Activated effector memory CD4-positive, alpha-beta T cell treated with anti-CD3 and anti-CD28 coated beads, Interleukin-2, amount 50 U/mL, for 16 hours (primary cell): Measurements from ENCODE around the gene WDR55.
"Not testable (repeated sequence)": the region's sequence is repeated elsewhere in the genome, so short reads cannot be mapped to it uniquely, and the experiment has no call there.

Experiments
- DNase-seq: peaks from one replicate; pipeline ENCODE4 v3.0.0-alpha.2; 2020

Gene WDR55

GRCh38 chr5:140713562-140714094, 48.9 kb downstream of the WDR55 start:
- no peak for DNase-seq

DNA sequence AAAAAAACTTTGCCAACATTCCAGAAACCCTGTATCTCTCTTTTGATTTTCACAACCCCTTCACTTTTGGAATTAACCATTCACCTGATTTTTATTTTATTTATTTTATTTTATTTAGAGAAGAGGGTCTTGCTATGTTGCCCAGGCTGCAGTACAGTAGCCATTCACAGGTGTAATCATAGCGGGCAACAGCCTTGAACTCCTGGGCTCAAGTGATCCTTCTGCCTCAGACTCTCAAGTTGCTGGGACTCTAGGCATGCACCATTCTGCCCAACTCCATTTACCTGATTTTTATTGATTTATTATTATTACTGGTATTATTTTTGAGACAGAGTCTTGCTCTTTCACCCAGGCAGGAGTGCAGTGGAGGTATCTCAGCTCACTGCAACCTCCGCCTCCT, 51.5 kb downstream of the WDR55 start:
- not testable (repeated sequence) for DNase-seq

DNA sequence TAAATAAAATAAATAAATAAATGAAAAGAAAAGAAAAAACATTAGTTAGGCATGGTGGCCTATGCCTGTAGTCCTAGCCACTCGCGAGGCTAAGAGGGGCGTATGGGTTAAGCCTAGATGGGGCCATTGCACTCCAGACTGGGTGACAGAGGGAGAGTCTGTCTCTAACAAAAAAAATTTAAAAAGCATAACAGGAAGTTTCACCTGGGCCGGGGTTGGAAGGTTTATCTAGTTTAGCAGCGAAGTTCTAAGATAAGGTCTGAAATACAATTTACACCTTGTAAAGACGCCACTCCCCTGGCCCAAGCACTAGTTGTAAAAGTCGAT, 53.5 kb downstream of the WDR55 start:
- DNase-seq, result no peak

GRCh38 chr5:140720738-140721137, 56.0 kb downstream of the WDR55 start:
- not testable (repeated sequence) for DNase-seq

GRCh38 chr5:140721395-140721794, 56.7 kb downstream of the WDR55 start:
- DNase-seq, result not testable (repeated sequence)
